H1 (cell line): Measurements from ENCODE around the gene SRGAP3. TPM values are rescaled to one million over a fixed set of nuclear protein-coding genes. Genes with fewer than 3 reads are reported as not detected.

Experiments
- CTCF ChIA-PET: fragments of 300-600 bp; sonication (Branson Sonifier 250); formaldehyde crosslinking; loops from one replicate; lab custom pipeline; 2021; ENCODE audit not compliant: partially characterized antibody; lab: Charles Lee
- POLR2A ChIA-PET: fragments of 300-600 bp; sonication (Branson Sonifier 250); formaldehyde crosslinking; loops from one replicate; lab custom pipeline; 2021; ENCODE audit warnings: inconsistent platforms; ENCODE audit not compliant: partially characterized antibody; lab: Charles Lee
- DNase-seq, 2 experiments: peaks; one replicate each; pipeline versions ENCODE4 v3.0.0 to v3.0.0-alpha.2; 2010 to 2022; ENCODE audit warnings: low spot score in 2 of 2, low read depth in 1 of 2, mixed read lengths in 1 of 2
- FAIRE-seq: peaks from 2 replicates; lab custom pipeline; 2011; peaks lifted over from hg19 to GRCh38; lab: Jason Lieb, UNC
- H2AFZ ChIP-seq: 2 replicates; pipeline ENCODE4 v1.8.1; 2012; ENCODE audit warnings: low read length, inconsistent platforms
- H2AK5ac ChIP-seq: 2 replicates; pipeline ENCODE4 v1.6.1; 2013; ENCODE audit warnings: low read depth, low read length
- H2BK120ac ChIP-seq: replicated peaks from 2 replicates; pipeline ENCODE3; 2013; ENCODE audit warnings: low read depth, low read length, inconsistent platforms
- H2BK12ac ChIP-seq: 2 replicates; pipeline ENCODE4 v1.6.1; 2013; ENCODE audit warnings: low read depth, low read length
- H2BK15ac ChIP-seq: 2 replicates; pipeline ENCODE4 v1.6.1; 2013; ENCODE audit warnings: low read length
- H2BK20ac ChIP-seq: 2 replicates; pipeline ENCODE4 v1.6.1; 2013; ENCODE audit warnings: low read length
- H2BK5ac ChIP-seq: 2 replicates; pipeline ENCODE4 v1.6.1; 2013; ENCODE audit warnings: low read depth, low read length
- H3K14ac ChIP-seq: 2 replicates; pipeline ENCODE4 v1.6.1; 2013; ENCODE audit warnings: inconsistent platforms; ENCODE audit not compliant: insufficient read length
- H3K18ac ChIP-seq: 2 replicates; pipeline ENCODE4 v1.6.1; 2013; ENCODE audit warnings: low read length; ENCODE audit errors: extremely low read depth
- H3K23ac ChIP-seq: 2 replicates; pipeline ENCODE4 v1.6.1; 2013; ENCODE audit warnings: inconsistent platforms; ENCODE audit not compliant: insufficient read length
- H3K23me2 ChIP-seq: 2 replicates; pipeline ENCODE4 v1.6.1; 2013; ENCODE audit warnings: low read depth, low read length
- H3K27ac ChIP-seq: 2 replicates; pipeline ENCODE4 v1.6.1; 2011; ENCODE audit warnings: low read depth, low read length, inconsistent platforms
- H3K27me3 ChIP-seq, 4 experiments: replicated peaks in 1 of 4; 1 replicate in 1 of 4; 2 replicates in 3 of 4; pipeline versions ENCODE4 v1.6.1 to v1.8.1; 2011 to 2013; ENCODE audit warnings: low read length in 3 of 4, mild to moderate bottlenecking in 3 of 4, inconsistent platforms in 2 of 4, mixed read lengths in 2 of 4, moderate library complexity in 1 of 4; ENCODE audit not compliant: control insufficient read depth in 3 of 4, insufficient read depth in 3 of 4; ENCODE audit errors: extremely low read depth in 1 of 4
- H3K36me3 ChIP-seq, 4 experiments: 2 replicates each; pipeline versions ENCODE4 v1.6.1 to v1.8.1; 2011 to 2013; ENCODE audit warnings: mild to moderate bottlenecking in 4 of 4, low read length in 3 of 4, moderate library complexity in 2 of 4, control low read depth in 1 of 4, inconsistent platforms in 1 of 4; ENCODE audit not compliant: insufficient read depth in 4 of 4, control insufficient read depth in 2 of 4
- H3K4ac ChIP-seq: replicated peaks from 2 replicates; pipeline ENCODE3; 2013; ENCODE audit warnings: low read length, low read depth, mixed read lengths, inconsistent platforms; ENCODE audit not compliant: insufficient read length
- H3K4me1 ChIP-seq, 4 experiments: replicated peaks in 1 of 4; 1 replicate in 1 of 4; 2 replicates in 3 of 4; pipeline versions ENCODE4 v1.6.1 to v1.8.1; 2011 to 2013; ENCODE audit warnings: low read length in 3 of 4, inconsistent platforms in 2 of 4, mixed read lengths in 1 of 4; ENCODE audit not compliant: insufficient read depth in 4 of 4, control insufficient read depth in 3 of 4
- H3K4me2 ChIP-seq, 2 experiments: 2 replicates each; pipeline versions ENCODE4 v1.6.1 to v1.8.1; 2011 to 2013; ENCODE audit warnings: low read depth in 2 of 2, low read length in 2 of 2, control low read depth in 1 of 2, inconsistent platforms in 1 of 2, mild to moderate bottlenecking in 1 of 2; ENCODE audit not compliant: insufficient read depth in 1 of 2
- H3K4me3 ChIP-seq, 4 experiments: fragments of 200-600, 300-600 bp in 1 of 4; sonication (generic), shearing (Covaris generic), sonication (Bioruptor Twin) in 1 of 4; 2 replicates each; pipeline versions ENCODE4 v1.5.1 to v1.8.1; 2011 to 2016; ENCODE audit warnings: low read length in 4 of 4, low read depth in 3 of 4, control low read depth in 2 of 4, inconsistent platforms in 2 of 4, mild to moderate bottlenecking in 2 of 4, mixed read lengths in 1 of 4, moderate library complexity in 1 of 4; ENCODE audit not compliant: insufficient read depth in 2 of 4; ENCODE audit errors: extremely low read depth in 1 of 4
- H3K56ac ChIP-seq: replicated peaks from 2 replicates; pipeline ENCODE3; 2013; ENCODE audit warnings: low read depth, mild to moderate bottlenecking, mixed read lengths, low read length, inconsistent platforms; ENCODE audit not compliant: insufficient read length
- H3K79me1 ChIP-seq: 2 replicates; pipeline ENCODE4 v1.6.1; 2013; ENCODE audit warnings: low read depth, low read length, control low read depth
- H3K79me2 ChIP-seq, 2 experiments: 2 replicates each; pipeline versions ENCODE4 v1.6.1 to v1.8.1; 2012 to 2013; ENCODE audit warnings: low read length in 2 of 2, mild to moderate bottlenecking in 2 of 2, inconsistent platforms in 1 of 2; ENCODE audit not compliant: insufficient read depth in 2 of 2, control insufficient read depth in 1 of 2
- H3K9ac ChIP-seq, 4 experiments: replicated peaks in 1 of 4; 1 replicate in 1 of 4; 2 replicates in 3 of 4; pipeline versions ENCODE4 v1.6.1 to v1.8.1; 2011 to 2013; ENCODE audit warnings: low read depth in 3 of 4, low read length in 3 of 4, control low read depth in 2 of 4, mild to moderate bottlenecking in 2 of 4, moderate library complexity in 2 of 4, inconsistent platforms in 1 of 4; ENCODE audit errors: extremely low read depth in 1 of 4
- H3K9me3 ChIP-seq, 2 experiments: 2 replicates each; pipeline versions ENCODE4 v1.6.1 to v1.8.1; 2012 to 2013; ENCODE audit warnings: mild to moderate bottlenecking in 2 of 2, moderate library complexity in 2 of 2, control low read depth in 1 of 2, inconsistent platforms in 1 of 2, low read depth in 1 of 2, low read length in 1 of 2, mixed read lengths in 1 of 2; ENCODE audit not compliant: insufficient read depth in 2 of 2
- H4K20me1 ChIP-seq, 2 experiments: replicated peaks in 1 of 2; 2 replicates each; pipeline versions ENCODE3 to v1.8.1; 2011 to 2013; ENCODE audit warnings: inconsistent platforms in 2 of 2, low read length in 2 of 2, mild to moderate bottlenecking in 1 of 2; ENCODE audit not compliant: insufficient read depth in 2 of 2, control insufficient read depth in 1 of 2
- H4K5ac ChIP-seq: 2 replicates; pipeline ENCODE4 v1.6.1; 2013; ENCODE audit warnings: low read length, low read depth, mixed read lengths, inconsistent platforms; ENCODE audit not compliant: insufficient read length
- H4K8ac ChIP-seq: 2 replicates; pipeline ENCODE4 v1.8.0; 2013; ENCODE audit warnings: mild to moderate bottlenecking, moderate library complexity, low read length, inconsistent platforms; ENCODE audit not compliant: insufficient read depth; ENCODE audit errors: extremely low read depth
- H4K91ac ChIP-seq: replicated peaks from 2 replicates; pipeline ENCODE3; 2013; ENCODE audit warnings: low read length, mixed read lengths, inconsistent platforms; ENCODE audit not compliant: insufficient read length
- GTF2F1 ChIP-seq: IDR thresholded peaks from 2 replicates; pipeline ENCODE4 v1.6.1; 2012; ENCODE audit warnings: low read depth, low read length, improper control_type of control experiment, borderline replicate concordance
- HDAC2 ChIP-seq, 2 experiments: fragments of 300-600 bp in 1 of 2; sonication (generic) in 1 of 2; IDR thresholded peaks; 2 replicates each; pipeline ENCODE4 v1.6.1; 2011 to 2012; ENCODE audit warnings: low read depth in 2 of 2, low read length in 2 of 2, mild to moderate bottlenecking in 2 of 2, moderate library complexity in 2 of 2, borderline replicate concordance in 1 of 2, inconsistent platforms in 1 of 2
- JUN ChIP-seq: IDR thresholded peaks from 2 replicates; pipeline ENCODE4 v1.6.1; 2011; ENCODE audit warnings: low read depth, mild to moderate bottlenecking, improper control_type of control experiment, low read length
- KDM1A ChIP-seq: fragments of 200-600, 300-600 bp; sonication (generic); IDR thresholded peaks from 2 replicates; pipeline ENCODE4 v1.7.1; 2016; ENCODE audit warnings: mild to moderate bottlenecking, low read length, borderline replicate concordance
- KDM4A ChIP-seq: IDR thresholded peaks from one replicate; pipeline ENCODE4 v1.7.1; 2012; ENCODE audit warnings: low read depth, mild to moderate bottlenecking, moderate library complexity, low read length, inconsistent platforms; ENCODE audit not compliant: severe bottlenecking
- NRF1 ChIP-seq: IDR thresholded peaks from 2 replicates; pipeline ENCODE4 v1.6.1; 2011; ENCODE audit warnings: mild to moderate bottlenecking, low read depth, low read length, improper control_type of control experiment
- RNF2 ChIP-seq: fragments of 200-900, 300-1000 bp; sonication (generic); IDR thresholded peaks from 2 replicates; pipeline ENCODE4 v1.7.1; 2016; ENCODE audit warnings: borderline replicate concordance, low read depth, mild to moderate bottlenecking, antibody characterized with exemption, low read length; ENCODE audit not compliant: poor library complexity, severe bottlenecking; ENCODE audit errors: missing control alignments
- SIRT6 ChIP-seq: IDR thresholded peaks from one replicate; pipeline ENCODE4 v1.7.1; 2012; ENCODE audit warnings: low read length, inconsistent platforms
- YY1 ChIP-seq: IDR thresholded peaks from 2 replicates; pipeline ENCODE4 v1.6.1; 2011; ENCODE audit warnings: low read depth, mild to moderate bottlenecking, low read length
- WGBS, 2 experiments: shearing (Covaris generic) in 1 of 2; methylation state at CpG; one replicate each; pipeline versions ENCODE4 v1.1.6 to v1.1.7; 2013 to 2015; ENCODE audit warnings: low lambda C conversion rate in 2 of 2, mixed read lengths in 2 of 2, inconsistent platforms in 1 of 2, low coverage in 1 of 2, missing lambda C conversion rate in 1 of 2; ENCODE audit not compliant: insufficient replicate concordance in 2 of 2, insufficient coverage in 1 of 2, insufficient read length in 1 of 2; ENCODE audit errors: extremely low coverage in 1 of 2, missing lambda C conversion rate in 1 of 2; 5-methylcytosine and 5-hydroxymethylcytosine counted together
- polyA plus RNA-seq, 7 experiments: library from polyadenylated mRNA; depleted of rRNA in 3 of 7; stranded (reverse) in 5 of 7; unstranded in 2 of 7; fragments of >200 nt in 5 of 7; fragments of 200-250 nt in 2 of 7; gene quantifications; 1 replicate in 5 of 7; 2 replicates in 1 of 7; 4 replicates in 1 of 7; pipeline versions ENCODE4 v1.2.1 to v1.2.3, GENCODE V29; 2011 to 2013; ENCODE audit warnings: missing spikeins in 2 of 7, mixed read lengths in 2 of 7
- total RNA-seq: library from RNA; stranded (reverse); fragmentation: NEBNext Ultra II Directional; extraction: Animal tissue kit (Norgen Biotek cat#: 25700); gene quantifications from 2 replicates; pipeline ENCODE4 v1.2.1, GENCODE V29; 2021
- TF ChIP-seq, protein P1 (sequence below): IDR thresholded peaks from 2 replicates; pipeline ENCODE4 v1.6.1; 2012; ENCODE audit warnings: low read length, inconsistent platforms
- TF ChIP-seq, protein P2 (sequence below): IDR thresholded peaks from 2 replicates; pipeline ENCODE4 v1.6.1; 2012; ENCODE audit warnings: inconsistent platforms

The SRGAP3 gene
- total and polyA plus RNA-seq, 2 of the 8 experiments (the other 6 are each of a cell fraction or from before 2014, with no cell fraction given) = 5.8 to 11.4 TPM

DNA sequence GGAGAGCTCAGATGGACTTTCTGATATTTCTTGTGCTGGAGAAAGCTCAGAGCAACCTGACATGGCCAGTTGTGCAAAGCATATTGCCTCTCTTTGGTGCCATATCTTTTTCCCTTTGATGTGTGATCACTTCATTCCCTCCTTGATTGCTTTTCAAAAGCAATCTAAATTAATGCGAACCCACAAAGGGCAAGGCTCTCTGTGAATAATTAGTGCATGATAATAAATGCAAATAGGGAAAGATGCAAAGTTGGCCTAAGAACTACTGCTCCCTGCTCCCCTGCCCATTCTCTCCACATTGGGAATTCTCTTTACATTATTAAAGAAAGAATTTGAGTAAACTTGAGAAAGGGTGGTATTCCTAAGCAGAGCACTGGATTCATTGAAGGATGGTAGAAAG is 60.9 kb downstream of the SRGAP3 start:
- H3K9me3 ChIP-seq = no peaks in the 10 kb centered on the region
- H3K4me1 ChIP-seq = peaks cover 2 to 14% (median 7%) of the 10 kb centered on the region in 4 experiments; a peak in 6 of 7 replicates
- no peak overlapping the region for H4K8ac ChIP-seq
- no peak overlapping the region for H2BK20ac ChIP-seq
- H4K91ac ChIP-seq = no peak overlapping the region
- no peak overlapping the region for H3K9ac ChIP-seq
- no peak overlapping the region for H3K14ac ChIP-seq
- H3K4ac ChIP-seq = no peak overlapping the region
- no peak overlapping the region for H2BK15ac ChIP-seq
- H3K36me3 ChIP-seq = no peaks in the 10 kb centered on the region
- no peaks in the 10 kb centered on the region for H3K27me3 ChIP-seq
- no peak overlapping the region for H2BK120ac ChIP-seq
- H3K56ac ChIP-seq = no peak overlapping the region
- no peak overlapping the region for H3K18ac ChIP-seq
- peaks cover 0 to 2% of the 10 kb centered on the region in 2 experiments for H4K20me1 ChIP-seq
- no peak overlapping the region for H3K27ac ChIP-seq
- POLR2A ChIA-PET = interaction anchor here (0.9 kb wide), 1 partner anchor 12 kb away, joined by 5 read pairs; no protein-coding TSS in a partner anchor
- DNase-seq (no peak), FAIRE-seq (no peak)
- no peak overlapping the region for H2AFZ ChIP-seq
- H2BK12ac ChIP-seq = no peak overlapping the region
- WGBS, 2 experiments = 91% methylated on average over 1 of the region's 1 CpG; no CpG with 5 or more reads in 1 of the 2 experiments
- no peak overlapping the region for H2AK5ac ChIP-seq
- no peak overlapping the region for H4K5ac ChIP-seq
- H3K79me2 ChIP-seq = no peaks in the 10 kb centered on the region
- H3K23me2 ChIP-seq = no peaks in the 10 kb centered on the region
- no peaks in the 10 kb centered on the region for H3K79me1 ChIP-seq
- H3K4me2 ChIP-seq = no peak overlapping the region; a peak in 1 of 4 replicates
- no peak overlapping the region for H3K23ac ChIP-seq
- no peak overlapping the region for H2BK5ac ChIP-seq
- no peak overlapping the region for H3K4me3 ChIP-seq
- CTCF ChIA-PET = interaction anchor here (1.0 to 1.4 kb wide), 3 partner anchors 12 to 77 kb away, joined by 3 to 4 read pairs (median 3); no protein-coding TSS in a partner anchor
- TF ChIP-seq SIRT6 = no peak
- TF ChIP-seq RNF2 = no peak
- no peak for TF ChIP-seq YY1
- TF ChIP-seq, protein P1, sequence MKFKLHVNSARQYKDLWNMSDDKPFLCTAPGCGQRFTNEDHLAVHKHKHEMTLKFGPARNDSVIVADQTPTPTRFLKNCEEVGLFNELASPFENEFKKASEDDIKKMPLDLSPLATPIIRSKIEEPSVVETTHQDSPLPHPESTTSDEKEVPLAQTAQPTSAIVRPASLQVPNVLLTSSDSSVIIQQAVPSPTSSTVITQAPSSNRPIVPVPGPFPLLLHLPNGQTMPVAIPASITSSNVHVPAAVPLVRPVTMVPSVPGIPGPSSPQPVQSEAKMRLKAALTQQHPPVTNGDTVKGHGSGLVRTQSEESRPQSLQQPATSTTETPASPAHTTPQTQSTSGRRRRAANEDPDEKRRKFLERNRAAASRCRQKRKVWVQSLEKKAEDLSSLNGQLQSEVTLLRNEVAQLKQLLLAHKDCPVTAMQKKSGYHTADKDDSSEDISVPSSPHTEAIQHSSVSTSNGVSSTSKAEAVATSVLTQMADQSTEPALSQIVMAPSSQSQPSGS = no peak
- TF ChIP-seq KDM4A = no peak
- TF ChIP-seq GTF2F1 = no peak
- no peak for TF ChIP-seq KDM1A
- no peak for TF ChIP-seq JUN
- TF ChIP-seq, protein P2, sequence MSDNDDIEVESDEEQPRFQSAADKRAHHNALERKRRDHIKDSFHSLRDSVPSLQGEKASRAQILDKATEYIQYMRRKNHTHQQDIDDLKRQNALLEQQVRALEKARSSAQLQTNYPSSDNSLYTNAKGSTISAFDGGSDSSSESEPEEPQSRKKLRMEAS = no peak
- TF ChIP-seq NRF1 = no peak
- no peak for TF ChIP-seq HDAC2 (IDR thresholded peaks at IDR 0.05; ENCODE audit: borderline replicate concordance in 1 of 2, low read depth in 2 of 2, low read length in 2 of 2)
